NT2/D1 (cell line): Measurements from ENCODE around the gene TBCE.

Source experiments
- DNase-seq: peaks from one replicate; pipeline ENCODE4 v3.0.0-alpha.2; 2011; ENCODE audit warnings: low read depth, low spot score
- H3K27me3 ChIP-seq: 2 replicates; pipeline ENCODE4 v1.6.0; 2011; ENCODE audit warnings: mild to moderate bottlenecking; ENCODE audit not compliant: insufficient read length, insufficient read depth
- H3K36me3 ChIP-seq: 2 replicates; pipeline ENCODE4 v1.6.1; 2011; ENCODE audit warnings: mild to moderate bottlenecking, low read length, mixed read lengths; ENCODE audit not compliant: insufficient read depth, insufficient read length
- H3K4me1 ChIP-seq: 2 replicates; pipeline ENCODE4 v1.5.1; 2011; ENCODE audit not compliant: insufficient read depth, insufficient read length
- H3K4me3 ChIP-seq: 2 replicates; pipeline ENCODE4 v1.5.1; 2011; ENCODE audit warnings: low read depth; ENCODE audit not compliant: insufficient read length
- H3K9ac ChIP-seq: 2 replicates; pipeline ENCODE4 v1.6.0; 2011; ENCODE audit warnings: low read depth; ENCODE audit not compliant: insufficient read length
- H3K9me3 ChIP-seq: 2 replicates; pipeline ENCODE4 v1.5.1; 2011; ENCODE audit warnings: mild to moderate bottlenecking, low read length; ENCODE audit not compliant: insufficient read depth
- SUZ12 ChIP-seq: IDR thresholded peaks from 2 replicates; pipeline ENCODE4 v1.6.1; 2011; ENCODE audit not compliant: insufficient read length, insufficient read depth; ENCODE audit errors: extremely low read depth
- YY1 ChIP-seq: IDR thresholded peaks from 2 replicates; pipeline ENCODE4 v1.6.1; 2011; ENCODE audit not compliant: insufficient read length, insufficient read depth
- ZNF274 ChIP-seq: IDR thresholded peaks from 2 replicates; pipeline ENCODE4 v1.6.1; 2011; ENCODE audit warnings: mild to moderate bottlenecking, low read depth, low read length

Gene TBCE

DNA sequence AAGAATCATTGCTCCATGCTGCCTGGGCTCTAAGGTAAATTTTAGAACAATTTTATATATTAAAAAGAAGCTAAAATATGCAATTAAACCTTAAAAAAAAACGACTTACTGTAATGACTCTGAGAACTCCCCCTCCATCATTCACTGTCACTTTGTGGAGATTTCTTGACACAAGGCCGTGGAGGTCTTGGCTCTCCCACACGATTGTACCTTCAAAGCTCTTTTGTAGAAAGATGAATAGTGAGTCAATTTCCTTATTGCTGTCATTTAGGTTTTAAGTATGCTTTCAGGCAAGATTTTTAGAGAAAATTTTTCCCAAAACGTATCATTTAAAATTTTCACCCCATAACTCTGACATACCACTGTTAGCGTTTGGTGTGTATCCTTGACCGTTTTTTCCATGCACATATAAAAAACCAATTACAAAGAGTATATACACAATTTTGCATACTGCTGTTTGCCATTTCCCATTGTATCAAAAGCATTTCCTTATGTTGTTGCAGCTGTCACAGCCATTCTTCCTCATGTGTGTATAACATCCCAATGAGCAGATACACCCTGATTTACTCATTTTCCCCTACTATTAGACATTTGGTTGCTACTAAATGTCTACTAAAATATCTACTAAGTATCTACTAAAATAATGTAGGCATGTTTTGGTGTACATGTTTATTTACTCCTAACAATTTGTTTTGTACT, 103.7 kb downstream of the TBCE start:
- TF ChIP-seq ZNF274 = no peak
- TF ChIP-seq YY1 = no peak
- TF ChIP-seq SUZ12 = no peak
- H3K4me3 ChIP-seq = no peak overlapping the region
- no peaks in the 10 kb centered on the region for H3K27me3 ChIP-seq
- no peak overlapping the region for H3K9ac ChIP-seq
- peaks cover 21% of the 10 kb centered on the region for H3K36me3 ChIP-seq
- H3K4me1 ChIP-seq = no peaks in the 10 kb centered on the region
- no peaks in the 10 kb centered on the region for H3K9me3 ChIP-seq
- no peak for DNase-seq

DNA sequence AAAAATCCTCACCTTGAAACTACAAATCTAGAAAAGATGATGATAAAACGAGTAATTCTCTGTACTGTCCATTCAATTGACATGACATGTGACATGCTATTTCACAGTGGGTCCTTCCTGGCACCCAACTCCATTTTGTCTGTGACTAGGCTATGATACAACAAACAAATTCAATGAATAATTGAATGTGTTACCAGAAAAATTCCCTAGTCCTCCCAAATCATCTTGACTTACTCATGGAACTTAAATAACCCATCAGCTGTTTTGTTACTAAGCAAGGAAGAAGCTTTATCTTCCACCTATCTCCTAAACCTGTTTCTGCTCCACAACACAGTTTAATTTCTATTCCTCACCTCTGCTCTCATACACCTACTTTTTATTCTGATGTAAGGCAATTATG, 106.6 kb downstream of the TBCE start:
- Histone ChIP-seq H3K4me3 (no peak overlapping the region), H3K9ac (no peak overlapping the region), H3K27me3 (no peaks in the 10 kb centered on the region), H3K4me1 (no peaks in the 10 kb centered on the region), H3K9me3 (no peaks in the 10 kb centered on the region), H3K36me3 (peaks cover 39% of the 10 kb centered on the region)
- DNase-seq = no peak
- TF ChIP-seq SUZ12 = no peak
- no peak for TF ChIP-seq ZNF274
- TF ChIP-seq YY1 = no peak

DNA sequence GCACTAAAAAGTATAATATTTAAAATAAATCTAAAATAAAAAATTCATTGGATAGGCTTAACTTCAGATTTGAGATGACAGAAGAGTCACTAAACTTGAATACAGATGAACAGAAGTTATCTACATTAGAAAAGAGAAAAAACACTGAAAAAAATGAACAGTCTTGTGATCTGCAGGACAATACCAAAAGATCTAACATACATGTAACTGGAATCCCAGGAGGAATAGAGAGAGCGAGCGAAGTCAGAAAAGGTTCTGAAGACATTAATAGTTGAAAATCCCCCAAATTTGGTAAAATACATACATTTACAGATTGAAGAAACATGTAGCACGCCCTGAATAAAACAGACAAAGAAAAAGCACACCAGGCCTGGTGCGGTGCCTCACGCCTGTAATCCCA, 115.9 kb downstream of the TBCE start:
- H3K27me3 ChIP-seq = no peaks in the 10 kb centered on the region
- H3K4me1 ChIP-seq = no peaks in the 10 kb centered on the region
- no peak for DNase-seq
- no peaks in the 10 kb centered on the region for H3K9me3 ChIP-seq
- H3K36me3 ChIP-seq = peaks cover 52% of the 10 kb centered on the region
- no peak overlapping the region for H3K9ac ChIP-seq
- no peak for TF ChIP-seq SUZ12
- no peak for TF ChIP-seq ZNF274
- no peak for TF ChIP-seq YY1
- H3K4me3 ChIP-seq = no peak overlapping the region

DNA sequence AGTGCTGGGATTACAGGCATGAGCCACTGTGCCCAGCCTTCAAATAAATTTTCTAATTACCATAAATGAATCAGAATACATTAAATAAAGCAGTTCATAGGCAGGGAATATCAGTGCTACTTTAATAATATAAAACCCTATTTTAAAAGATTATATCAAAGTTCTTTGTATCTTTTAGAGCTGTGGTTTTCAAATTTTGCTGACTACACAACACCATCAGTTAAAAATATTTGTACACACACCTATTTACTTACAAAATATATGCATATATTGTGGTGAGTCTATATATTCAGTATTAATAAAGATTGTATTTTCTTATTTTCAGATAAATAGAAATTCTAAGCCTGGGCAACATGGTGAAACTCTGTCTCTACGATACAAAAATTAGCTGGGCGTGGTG, 118.3 kb downstream of the TBCE start:
- Histone ChIP-seq H3K9me3 (no peaks in the 10 kb centered on the region), H3K36me3 (peaks cover 57% of the 10 kb centered on the region), H3K9ac (no peak overlapping the region), H3K4me3 (no peak overlapping the region), H3K27me3 (no peaks in the 10 kb centered on the region), H3K4me1 (no peaks in the 10 kb centered on the region)
- no peak for TF ChIP-seq SUZ12
- TF ChIP-seq YY1 = no peak
- no peak for TF ChIP-seq ZNF274
- no peak for DNase-seq

DNA sequence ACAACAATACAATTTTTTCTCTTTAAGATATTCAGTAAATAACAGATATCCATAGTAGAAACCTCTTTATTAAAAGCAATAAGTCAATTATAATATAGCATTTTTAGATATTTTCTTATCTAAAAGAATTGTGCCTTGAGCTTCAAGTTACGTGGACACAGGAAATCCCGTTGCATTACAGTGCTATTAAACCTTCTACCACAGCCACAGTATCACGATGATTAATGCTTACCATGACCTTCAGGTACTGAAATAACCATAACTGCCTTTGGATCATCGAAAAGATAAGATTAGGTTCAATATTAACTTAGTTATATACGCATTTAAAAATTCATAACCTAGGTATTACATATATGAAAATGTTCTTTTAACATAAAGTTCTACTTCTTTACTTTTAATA, 119.1 kb downstream of the TBCE start:
- H3K9ac ChIP-seq = no peak overlapping the region
- TF ChIP-seq ZNF274 = no peak
- TF ChIP-seq YY1 = no peak
- TF ChIP-seq SUZ12 = no peak
- H3K27me3 ChIP-seq = no peaks in the 10 kb centered on the region
- H3K4me1 ChIP-seq = no peaks in the 10 kb centered on the region
- DNase-seq = no peak
- H3K4me3 ChIP-seq = no peak overlapping the region
- peaks cover 54% of the 10 kb centered on the region for H3K36me3 ChIP-seq
- H3K9me3 ChIP-seq = no peaks in the 10 kb centered on the region

DNA sequence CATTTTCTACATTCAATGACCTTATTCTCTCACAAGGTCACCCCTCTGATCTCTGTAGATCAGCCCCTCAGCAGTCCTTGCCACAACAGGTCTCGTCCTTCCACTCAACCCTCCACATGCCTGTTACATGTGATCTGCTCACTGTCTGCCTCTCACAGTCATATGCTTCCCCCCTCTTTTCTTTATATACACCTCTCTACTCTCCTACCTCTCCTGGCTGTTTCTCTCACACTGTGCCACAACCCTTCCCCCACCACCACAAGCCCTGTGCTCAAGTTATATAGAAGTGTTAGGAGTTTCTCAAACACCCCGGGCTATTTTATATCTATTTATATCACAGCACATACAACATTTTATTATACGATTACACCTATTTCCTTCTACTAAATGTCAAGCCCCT, 124.4 kb downstream of the TBCE start:
- TF ChIP-seq ZNF274 = no peak
- no peak for TF ChIP-seq YY1
- TF ChIP-seq SUZ12 = no peak
- no peak for DNase-seq
- H3K9ac ChIP-seq = no peak overlapping the region
- no peaks in the 10 kb centered on the region for H3K4me1 ChIP-seq
- no peaks in the 10 kb centered on the region for H3K27me3 ChIP-seq
- no peak overlapping the region for H3K4me3 ChIP-seq
- no peaks in the 10 kb centered on the region for H3K9me3 ChIP-seq
- peaks cover 62% of the 10 kb centered on the region for H3K36me3 ChIP-seq

DNA sequence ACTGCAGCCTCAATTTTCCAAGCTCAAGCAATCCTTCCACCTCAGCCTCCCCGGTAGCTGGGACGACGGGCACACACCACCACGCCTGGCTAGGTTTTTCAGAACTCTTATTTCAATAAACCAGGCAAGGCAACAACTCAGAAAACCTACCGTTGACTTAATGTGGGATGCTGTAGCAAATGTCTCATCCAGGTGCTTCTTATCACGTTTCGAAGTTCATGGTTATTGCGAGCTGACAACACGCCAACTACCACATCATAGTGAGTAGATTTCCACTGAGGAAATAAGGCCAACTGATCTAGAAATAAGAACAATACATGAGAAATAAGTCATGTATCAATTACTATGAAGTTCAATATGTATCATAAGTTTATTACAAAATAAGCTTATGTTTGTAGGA, 127.3 kb downstream of the TBCE start:
- Histone ChIP-seq H3K4me1 (no peaks in the 10 kb centered on the region), H3K9ac (no peak overlapping the region), H3K4me3 (no peak overlapping the region), H3K27me3 (no peaks in the 10 kb centered on the region), H3K9me3 (no peaks in the 10 kb centered on the region), H3K36me3 (peaks cover 43% of the 10 kb centered on the region)
- TF ChIP-seq YY1 = no peak
- TF ChIP-seq SUZ12 = no peak
- no peak for TF ChIP-seq ZNF274
- no peak for DNase-seq

DNA sequence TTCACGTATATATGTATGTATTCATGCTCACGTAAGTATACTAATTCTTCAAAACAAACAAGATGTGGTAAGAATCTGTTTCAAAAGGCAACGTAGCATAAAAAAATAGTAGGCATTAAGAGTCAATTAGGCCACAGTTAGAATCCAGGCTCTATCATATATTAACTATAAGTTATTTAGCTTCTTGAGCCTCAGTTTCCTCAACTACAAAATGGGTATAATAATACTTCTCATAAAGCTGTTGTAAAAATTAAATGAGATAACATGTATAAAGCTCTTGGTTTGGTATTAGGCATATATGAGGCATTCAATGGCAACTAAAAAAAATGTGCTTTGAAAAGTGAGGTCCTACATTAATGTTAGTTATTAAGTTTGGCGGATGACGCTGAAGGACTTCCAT, 127.8 kb downstream of the TBCE start:
- no peak for DNase-seq
- Histone ChIP-seq H3K4me1 (no peaks in the 10 kb centered on the region), H3K4me3 (no peak overlapping the region), H3K9me3 (no peaks in the 10 kb centered on the region), H3K27me3 (no peaks in the 10 kb centered on the region), H3K36me3 (peaks cover 38% of the 10 kb centered on the region), H3K9ac (no peak overlapping the region)
- TF ChIP-seq YY1 (no peak), ZNF274 (no peak)
